ENCODE measurements around the gene KLHL13.

KLHL13 gene

DNA sequence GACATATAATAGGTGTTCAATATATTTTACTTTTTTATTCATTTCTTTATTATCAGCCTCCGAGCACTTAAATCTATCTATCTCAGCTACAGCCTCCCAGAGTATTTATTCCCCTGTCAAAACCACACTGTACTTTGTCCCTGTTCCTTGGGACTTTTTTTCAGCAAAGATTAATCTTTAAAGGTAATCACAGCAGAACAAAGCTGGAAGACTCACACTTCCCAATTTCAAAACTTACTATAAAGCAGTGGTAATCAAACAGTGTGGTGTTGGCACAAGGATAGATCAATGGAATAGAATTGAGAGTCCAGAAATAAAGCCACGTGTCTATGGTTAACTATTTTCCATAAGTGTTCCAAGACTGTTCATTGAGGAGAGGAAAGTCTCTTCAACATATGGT, 59.7 kb downstream of the KLHL13 start:
- no peak overlapping the region for H2AFZ ChIP-seq (ENCODE audit: low read depth, low read length)
- no peaks in the 10 kb centered on the region for H3K27me3 ChIP-seq (ENCODE audit: insufficient read depth, low read length, poor library complexity)
- H3K9me3 ChIP-seq (ENCODE audit: insufficient read depth, low read length, severe bottlenecking), result no peaks in the 10 kb centered on the region
- DNase-seq, result no peak
- ATAC-seq (ENCODE audit: insufficient read depth, low read depth), result no peak
- H3K36me3 ChIP-seq (ENCODE audit: insufficient read depth, low read length), result no peaks in the 10 kb centered on the region
- no peak overlapping the region for H3K4me2 ChIP-seq (ENCODE audit: insufficient read depth, low read length)
- H3K4me1 ChIP-seq (ENCODE audit: insufficient read depth, low read length), result no peaks in the 10 kb centered on the region
- no peaks in the 10 kb centered on the region for H4K20me1 ChIP-seq (ENCODE audit: insufficient read depth, low read length)
- no peaks in the 10 kb centered on the region for H3K79me2 ChIP-seq (ENCODE audit: insufficient read depth, low read length)
- no peak overlapping the region for H3K4me3 ChIP-seq (ENCODE audit: low read depth in 1 of 2, low read length in 2 of 2)
- no peak for TF ChIP-seq EZH2 (IDR thresholded peaks at IDR 0.05; ENCODE audit: borderline replicate concordance, low read depth, low read length, severe bottlenecking)
- TF ChIP-seq, protein P1, sequence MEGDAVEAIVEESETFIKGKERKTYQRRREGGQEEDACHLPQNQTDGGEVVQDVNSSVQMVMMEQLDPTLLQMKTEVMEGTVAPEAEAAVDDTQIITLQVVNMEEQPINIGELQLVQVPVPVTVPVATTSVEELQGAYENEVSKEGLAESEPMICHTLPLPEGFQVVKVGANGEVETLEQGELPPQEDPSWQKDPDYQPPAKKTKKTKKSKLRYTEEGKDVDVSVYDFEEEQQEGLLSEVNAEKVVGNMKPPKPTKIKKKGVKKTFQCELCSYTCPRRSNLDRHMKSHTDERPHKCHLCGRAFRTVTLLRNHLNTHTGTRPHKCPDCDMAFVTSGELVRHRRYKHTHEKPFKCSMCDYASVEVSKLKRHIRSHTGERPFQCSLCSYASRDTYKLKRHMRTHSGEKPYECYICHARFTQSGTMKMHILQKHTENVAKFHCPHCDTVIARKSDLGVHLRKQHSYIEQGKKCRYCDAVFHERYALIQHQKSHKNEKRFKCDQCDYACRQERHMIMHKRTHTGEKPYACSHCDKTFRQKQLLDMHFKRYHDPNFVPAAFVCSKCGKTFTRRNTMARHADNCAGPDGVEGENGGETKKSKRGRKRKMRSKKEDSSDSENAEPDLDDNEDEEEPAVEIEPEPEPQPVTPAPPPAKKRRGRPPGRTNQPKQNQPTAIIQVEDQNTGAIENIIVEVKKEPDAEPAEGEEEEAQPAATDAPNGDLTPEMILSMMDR (IDR thresholded peaks at IDR 0.05; ENCODE audit: borderline replicate concordance, extremely low read depth, low read length, poor library complexity, severe bottlenecking), result no peak
- no peak overlapping the region for H3K9ac ChIP-seq (ENCODE audit: low read depth, low read length)
- no peak overlapping the region for H3K27ac ChIP-seq (ENCODE audit: low read length)

- H3K36me3 ChIP-seq (ENCODE audit: insufficient read depth, low read length), result no peaks in the 10 kb centered on the region
- H4K20me1 ChIP-seq (ENCODE audit: insufficient read depth, low read length), result no peaks in the 10 kb centered on the region
- no peaks in the 10 kb centered on the region for H3K4me1 ChIP-seq (ENCODE audit: insufficient read depth, low read length)
- no peaks in the 10 kb centered on the region for H3K79me2 ChIP-seq (ENCODE audit: insufficient read depth, low read length)
- H3K27ac ChIP-seq (ENCODE audit: low read length), result no peak overlapping the region
- no peak overlapping the region for H3K9ac ChIP-seq (ENCODE audit: low read depth, low read length)
- H3K4me2 ChIP-seq (ENCODE audit: insufficient read depth, low read length), result no peak overlapping the region
- ATAC-seq (ENCODE audit: insufficient read depth, low read depth) (no peak), DNase-seq (no peak)
- H3K4me3 ChIP-seq (ENCODE audit: low read depth in 1 of 2, low read length in 2 of 2), result no peak overlapping the region
- H2AFZ ChIP-seq (ENCODE audit: low read depth, low read length), result no peak overlapping the region
- no peaks in the 10 kb centered on the region for H3K9me3 ChIP-seq (ENCODE audit: insufficient read depth, low read length, severe bottlenecking)
- no peaks in the 10 kb centered on the region for H3K27me3 ChIP-seq (ENCODE audit: insufficient read depth, low read length, poor library complexity)
- TF ChIP-seq, protein P1 (IDR thresholded peaks at IDR 0.05; ENCODE audit: borderline replicate concordance, extremely low read depth, low read length, poor library complexity, severe bottlenecking), result no peak
- TF ChIP-seq EZH2 (IDR thresholded peaks at IDR 0.05; ENCODE audit: borderline replicate concordance, low read depth, low read length, severe bottlenecking), result no peak
Measured at GRCh38 chrX:118049713-118050112, 66.9 kb downstream of the KLHL13 start.

- Histone ChIP-seq H3K9ac (ENCODE audit: low read depth, low read length) (no peak overlapping the region), H3K27me3 (ENCODE audit: insufficient read depth, low read length, poor library complexity) (no peaks in the 10 kb centered on the region), H3K27ac (ENCODE audit: low read length) (no peak overlapping the region), H3K4me3 (ENCODE audit: low read depth in 1 of 2, low read length in 2 of 2) (no peak overlapping the region), H3K79me2 (ENCODE audit: insufficient read depth, low read length) (no peaks in the 10 kb centered on the region), H3K9me3 (ENCODE audit: insufficient read depth, low read length, severe bottlenecking) (no peaks in the 10 kb centered on the region), H4K20me1 (ENCODE audit: insufficient read depth, low read length) (no peaks in the 10 kb centered on the region), H2AFZ (ENCODE audit: low read depth, low read length) (no peak overlapping the region), H3K36me3 (ENCODE audit: insufficient read depth, low read length) (no peaks in the 10 kb centered on the region), H3K4me1 (ENCODE audit: insufficient read depth, low read length) (no peaks in the 10 kb centered on the region), H3K4me2 (ENCODE audit: insufficient read depth, low read length) (no peak overlapping the region)
- ATAC-seq (ENCODE audit: insufficient read depth, low read depth) (no peak), DNase-seq (no peak)
- TF ChIP-seq EZH2 (IDR thresholded peaks at IDR 0.05; ENCODE audit: borderline replicate concordance, low read depth, low read length, severe bottlenecking), result no peak
- TF ChIP-seq, protein P1 (IDR thresholded peaks at IDR 0.05; ENCODE audit: borderline replicate concordance, extremely low read depth, low read length, poor library complexity, severe bottlenecking), result no peak
Measured at GRCh38 chrX:118047446-118048186, 69.0 kb downstream of the KLHL13 start.

Measured in DND-41 (cell line).